Neural cell (in vitro differentiated cells): Measurements from ENCODE around the gene RAD51B. TPM values are rescaled to one million over a fixed set of nuclear protein-coding genes. Genes with fewer than 3 reads are reported as not detected.

Experiments
- H2AFZ ChIP-seq: fragments of 200-600, 300-800 bp; sonication (generic), shearing (Covaris generic); 2 replicates; pipeline ENCODE4 v1.6.0; 2014; ENCODE audit warnings: low read depth, mild to moderate bottlenecking, antibody characterized with exemption, low read length, moderate library complexity
- H3F3A ChIP-seq: fragments of 200-600 bp; shearing (Covaris generic); 2 replicates; pipeline ENCODE4 v1.6.1; 2016; ENCODE audit warnings: mild to moderate bottlenecking, moderate library complexity, mixed read lengths, antibody characterized with exemption, low read length; ENCODE audit not compliant: insufficient read depth, poor library complexity, severe bottlenecking
- H3K27ac ChIP-seq: fragments of 200-600, 300-800 bp; sonication (generic), shearing (Covaris generic); 2 replicates; pipeline ENCODE4 v1.5.1; 2014; ENCODE audit warnings: mild to moderate bottlenecking, low read length, moderate library complexity
- H3K27me3 ChIP-seq: fragments of 300-800, 200-600 bp; sonication (generic), shearing (Covaris generic); 2 replicates; pipeline ENCODE4 v1.6.0; 2014; ENCODE audit warnings: mild to moderate bottlenecking, low read depth, low read length, moderate library complexity; ENCODE audit not compliant: insufficient read depth
- H3K36me3 ChIP-seq: fragments of 300-800, 200-600 bp; sonication (generic), shearing (Covaris generic); 2 replicates; pipeline ENCODE4 v1.5.1; 2014; ENCODE audit warnings: mild to moderate bottlenecking, antibody characterized with exemption, low read length, moderate library complexity; ENCODE audit not compliant: insufficient read depth
- H3K4me2 ChIP-seq: fragments of 300-800, 200-600 bp; sonication (generic), shearing (Covaris generic); 2 replicates; pipeline ENCODE4 v1.6.0; 2014; ENCODE audit warnings: mild to moderate bottlenecking, low read length
- H3K4me3 ChIP-seq: fragments of 300-800, 200-600 bp; sonication (generic), shearing (Covaris generic); 2 replicates; pipeline ENCODE4 v1.5.1; 2014; ENCODE audit warnings: mild to moderate bottlenecking, low read length, moderate library complexity
- H3K79me2 ChIP-seq: fragments of 200-600 bp; shearing (Covaris generic); replicated peaks from 2 replicates; pipeline ENCODE4 v1.6.0; 2014; ENCODE audit warnings: mild to moderate bottlenecking, low read length, moderate library complexity; ENCODE audit not compliant: insufficient read depth
- H3K9ac ChIP-seq: fragments of 300-800, 200-600 bp; sonication (generic), shearing (Covaris generic); 2 replicates; pipeline ENCODE4 v1.6.1; 2016; ENCODE audit warnings: mild to moderate bottlenecking, low read length, mixed read lengths
- H3K9me2 ChIP-seq: fragments of 200-600 bp; shearing (Covaris generic); 2 replicates; pipeline ENCODE4 v1.6.1; 2016; ENCODE audit warnings: mild to moderate bottlenecking, low read length, mixed read lengths; ENCODE audit not compliant: insufficient read depth
- H3K9me3 ChIP-seq: fragments of 200-600, 300-800 bp; sonication (generic), shearing (Covaris generic); 2 replicates; pipeline ENCODE4 v1.6.1; 2016; ENCODE audit warnings: mild to moderate bottlenecking, mixed run types, low read length, moderate library complexity, mixed read lengths
- H4K20me1 ChIP-seq: fragments of 200-600 bp; shearing (Covaris generic); 2 replicates; pipeline ENCODE4 v1.6.1; 2016; ENCODE audit warnings: mild to moderate bottlenecking, mixed run types; ENCODE audit not compliant: insufficient read depth
- CTCF ChIP-seq: fragments of 450-650 bp; IDR thresholded peaks from 2 replicates; pipeline ENCODE4 v1.5.1; 2014; ENCODE audit warnings: antibody characterized with exemption, mild to moderate bottlenecking, moderate library complexity; ENCODE audit not compliant: poor library complexity, severe bottlenecking
- EP300 ChIP-seq: fragments of 450-650 bp; conservative IDR thresholded peaks from 2 replicates; pipeline ENCODE4 v1.6.1; 2014; ENCODE audit warnings: antibody characterized with exemption, mild to moderate bottlenecking, moderate library complexity; ENCODE audit not compliant: poor library complexity, severe bottlenecking
- EZH2 ChIP-seq: fragments of 200-600, 300-800 bp; shearing (Covaris generic), sonication (generic); IDR thresholded peaks from 2 replicates; pipeline ENCODE4 v1.6.1; 2014; ENCODE audit warnings: antibody characterized with exemption, low read length, borderline replicate concordance, mild to moderate bottlenecking; ENCODE audit not compliant: insufficient read depth, poor library complexity, severe bottlenecking
- MXI1 ChIP-seq: fragments of 450-650 bp; conservative IDR thresholded peaks from 2 replicates; pipeline ENCODE4 v1.6.1; 2014; ENCODE audit warnings: antibody characterized with exemption, mild to moderate bottlenecking; ENCODE audit not compliant: poor library complexity, severe bottlenecking
- POLR2AphosphoS5 ChIP-seq: IDR thresholded peaks from 2 replicates; pipeline ENCODE4 v1.6.1; 2012
- RAD21 ChIP-seq: fragments of 450-650 bp; conservative IDR thresholded peaks from 2 replicates; pipeline ENCODE4 v1.6.1; 2014; ENCODE audit warnings: antibody characterized with exemption, mild to moderate bottlenecking, moderate library complexity
- SMC3 ChIP-seq: fragments of 450-650 bp; conservative IDR thresholded peaks from 2 replicates; pipeline ENCODE4 v1.6.1; 2014; ENCODE audit warnings: antibody characterized with exemption, mild to moderate bottlenecking, moderate library complexity; ENCODE audit not compliant: poor library complexity
- TAF1 ChIP-seq: IDR thresholded peaks from 2 replicates; pipeline ENCODE4 v1.6.1; 2012; ENCODE audit warnings: low read depth
- polyA plus RNA-seq: library from polyadenylated mRNA; depleted of rRNA; stranded (reverse); fragments of >200 nt; gene quantifications from 2 replicates; pipeline ENCODE4 v1.2.3, GENCODE V29; 2014
- TF ChIP-seq, protein P1 (sequence below): IDR thresholded peaks from 2 replicates; pipeline ENCODE4 v1.6.1; 2012; ENCODE audit warnings: borderline replicate concordance

The RAD51B gene
- polyA plus RNA-seq, 1 donor from 2014 or later = 3.1 TPM

- Histone ChIP-seq H3K79me2 (no peaks in the 10 kb centered on the region), H3K4me2 (no peak overlapping the region), H3K27me3 (no peaks in the 10 kb centered on the region), H3K27ac (no peak overlapping the region), H4K20me1 (no peaks in the 10 kb centered on the region), H3K9ac (no peak overlapping the region), H3K9me2 (no peaks in the 10 kb centered on the region), H3K36me3 (no peaks in the 10 kb centered on the region), H3K9me3 (no peaks in the 10 kb centered on the region), H2AFZ (no peak overlapping the region), H3F3A (no peaks in the 10 kb centered on the region), H3K4me3 (no peak overlapping the region)
- TF ChIP-seq POLR2AphosphoS5 (no peak), EZH2 (no peak), TAF1 (no peak), EP300 (no peak), MXI1 (no peak), CTCF (no peak), RAD21 (no peak), SMC3 (no peak)
- TF ChIP-seq, protein P1, sequence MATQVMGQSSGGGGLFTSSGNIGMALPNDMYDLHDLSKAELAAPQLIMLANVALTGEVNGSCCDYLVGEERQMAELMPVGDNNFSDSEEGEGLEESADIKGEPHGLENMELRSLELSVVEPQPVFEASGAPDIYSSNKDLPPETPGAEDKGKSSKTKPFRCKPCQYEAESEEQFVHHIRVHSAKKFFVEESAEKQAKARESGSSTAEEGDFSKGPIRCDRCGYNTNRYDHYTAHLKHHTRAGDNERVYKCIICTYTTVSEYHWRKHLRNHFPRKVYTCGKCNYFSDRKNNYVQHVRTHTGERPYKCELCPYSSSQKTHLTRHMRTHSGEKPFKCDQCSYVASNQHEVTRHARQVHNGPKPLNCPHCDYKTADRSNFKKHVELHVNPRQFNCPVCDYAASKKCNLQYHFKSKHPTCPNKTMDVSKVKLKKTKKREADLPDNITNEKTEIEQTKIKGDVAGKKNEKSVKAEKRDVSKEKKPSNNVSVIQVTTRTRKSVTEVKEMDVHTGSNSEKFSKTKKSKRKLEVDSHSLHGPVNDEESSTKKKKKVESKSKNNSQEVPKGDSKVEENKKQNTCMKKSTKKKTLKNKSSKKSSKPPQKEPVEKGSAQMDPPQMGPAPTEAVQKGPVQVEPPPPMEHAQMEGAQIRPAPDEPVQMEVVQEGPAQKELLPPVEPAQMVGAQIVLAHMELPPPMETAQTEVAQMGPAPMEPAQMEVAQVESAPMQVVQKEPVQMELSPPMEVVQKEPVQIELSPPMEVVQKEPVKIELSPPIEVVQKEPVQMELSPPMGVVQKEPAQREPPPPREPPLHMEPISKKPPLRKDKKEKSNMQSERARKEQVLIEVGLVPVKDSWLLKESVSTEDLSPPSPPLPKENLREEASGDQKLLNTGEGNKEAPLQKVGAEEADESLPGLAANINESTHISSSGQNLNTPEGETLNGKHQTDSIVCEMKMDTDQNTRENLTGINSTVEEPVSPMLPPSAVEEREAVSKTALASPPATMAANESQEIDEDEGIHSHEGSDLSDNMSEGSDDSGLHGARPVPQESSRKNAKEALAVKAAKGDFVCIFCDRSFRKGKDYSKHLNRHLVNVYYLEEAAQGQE = no peak
These were observed 857.9 kb downstream of the RAD51B start for GRCh38 chr14:68677476-68677875.

DNA sequence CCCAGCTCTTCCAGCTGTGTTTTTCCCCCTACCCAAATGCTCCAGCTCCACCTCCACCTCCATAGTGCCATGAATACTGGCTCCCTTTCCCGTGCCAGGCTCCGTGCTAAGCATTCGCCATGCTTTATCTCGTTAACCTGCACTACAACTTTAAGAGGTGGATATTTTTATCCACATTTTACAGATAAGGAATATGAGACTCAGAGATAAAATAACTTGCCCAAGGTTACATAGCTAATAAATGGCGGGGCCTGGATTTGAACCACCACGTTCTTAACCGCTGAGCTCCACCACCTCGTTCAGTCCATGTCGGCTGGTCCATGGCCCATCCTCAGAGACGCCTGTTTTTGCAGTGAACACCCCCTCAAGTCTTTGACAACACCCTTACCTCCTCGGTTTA lies 858.3 kb downstream of the RAD51B start:
- H3K4me2 ChIP-seq = no peak overlapping the region
- H3K9me3 ChIP-seq = no peaks in the 10 kb centered on the region
- H3K27me3 ChIP-seq = no peaks in the 10 kb centered on the region
- no peaks in the 10 kb centered on the region for H3F3A ChIP-seq
- H3K9ac ChIP-seq = no peak overlapping the region
- H3K36me3 ChIP-seq = no peaks in the 10 kb centered on the region
- H4K20me1 ChIP-seq = no peaks in the 10 kb centered on the region
- TF ChIP-seq, protein P1 = no peak
- TF ChIP-seq SMC3 = no peak
- no peak for TF ChIP-seq MXI1
- no peak for TF ChIP-seq POLR2AphosphoS5
- TF ChIP-seq EZH2 = no peak
- TF ChIP-seq RAD21 = no peak
- TF ChIP-seq EP300 = no peak
- no peak for TF ChIP-seq CTCF
- TF ChIP-seq TAF1 = no peak
- H3K79me2 ChIP-seq = no peaks in the 10 kb centered on the region
- H3K27ac ChIP-seq = no peak overlapping the region
- no peak overlapping the region for H2AFZ ChIP-seq
- H3K9me2 ChIP-seq = no peaks in the 10 kb centered on the region
- no peak overlapping the region for H3K4me3 ChIP-seq
